HG03378 (cell line): ENCODE results near the gene SPIRE2.
"Not testable (repeated sequence)": the region's sequence is repeated elsewhere in the genome, so short reads cannot be mapped to it uniquely, and the experiment has no call there.

Experiments
- ATAC-seq: cut with Tn5 transposase; IDR thresholded peaks from one replicate; pipeline ENCODE4 v1.9.1; 2021; ENCODE audit warnings: mild to moderate bottlenecking, moderate library complexity; ENCODE audit not compliant: unreplicated experiment

SPIRE2 gene

GRCh38 chr16:89862732-89863131 lies 34.5 kb downstream of the SPIRE2 start:
- no peak for ATAC-seq

GRCh38 chr16:89863741-89864526 lies 35.7 kb downstream of the SPIRE2 start:
- ATAC-seq = peak; percentile 57

GRCh38 chr16:89864527-89864820 lies 36.2 kb downstream of the SPIRE2 start:
- ATAC-seq = peak; percentile 10

DNA sequence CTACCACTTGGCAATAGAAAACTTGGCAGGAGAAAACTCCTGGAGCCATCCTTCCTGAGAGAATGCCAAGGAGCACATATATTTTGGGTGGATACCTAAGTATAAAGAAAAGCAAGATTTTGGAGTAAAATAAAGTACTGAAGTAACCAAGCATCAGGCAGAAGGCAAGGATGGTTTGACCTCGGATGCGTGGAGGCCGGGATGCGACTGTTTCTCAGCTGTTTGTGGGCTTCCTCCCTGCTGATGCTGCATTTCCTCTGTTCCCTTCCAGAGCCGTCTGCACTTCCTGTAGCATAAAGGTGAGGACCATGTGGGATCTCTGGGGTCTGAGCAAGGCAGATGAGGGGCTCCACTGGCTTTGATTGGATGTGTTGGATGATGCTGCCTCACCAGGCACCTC lies 39.6 kb downstream of the SPIRE2 start:
- no peak for ATAC-seq

- no peak for ATAC-seq
These were observed 41.6 kb downstream of the SPIRE2 start for GRCh38 chr16:89869911-89870310.

- ATAC-seq = no peak
These were observed 42.2 kb downstream of the SPIRE2 start for GRCh38 chr16:89870440-89870839.

DNA sequence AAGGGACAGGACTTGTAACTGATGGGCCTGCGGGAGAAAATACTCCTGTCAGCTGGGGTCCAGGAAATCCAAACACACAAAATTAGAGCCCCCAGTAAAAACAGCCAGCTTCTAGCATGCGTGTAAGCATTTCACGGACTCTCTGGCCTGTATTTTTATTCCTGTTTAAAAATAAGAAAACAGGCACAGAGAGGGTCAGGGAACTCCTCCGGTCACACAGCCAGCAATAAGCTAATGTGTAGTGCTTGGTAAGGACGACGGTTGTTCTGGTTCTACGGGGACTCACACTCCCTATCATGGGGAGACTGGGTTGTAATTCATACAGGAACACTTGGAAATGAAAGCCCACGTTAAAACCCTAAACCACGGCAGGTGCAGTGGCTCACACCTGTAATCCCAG lies 43.6 kb downstream of the SPIRE2 start:
- no peak for ATAC-seq

DNA sequence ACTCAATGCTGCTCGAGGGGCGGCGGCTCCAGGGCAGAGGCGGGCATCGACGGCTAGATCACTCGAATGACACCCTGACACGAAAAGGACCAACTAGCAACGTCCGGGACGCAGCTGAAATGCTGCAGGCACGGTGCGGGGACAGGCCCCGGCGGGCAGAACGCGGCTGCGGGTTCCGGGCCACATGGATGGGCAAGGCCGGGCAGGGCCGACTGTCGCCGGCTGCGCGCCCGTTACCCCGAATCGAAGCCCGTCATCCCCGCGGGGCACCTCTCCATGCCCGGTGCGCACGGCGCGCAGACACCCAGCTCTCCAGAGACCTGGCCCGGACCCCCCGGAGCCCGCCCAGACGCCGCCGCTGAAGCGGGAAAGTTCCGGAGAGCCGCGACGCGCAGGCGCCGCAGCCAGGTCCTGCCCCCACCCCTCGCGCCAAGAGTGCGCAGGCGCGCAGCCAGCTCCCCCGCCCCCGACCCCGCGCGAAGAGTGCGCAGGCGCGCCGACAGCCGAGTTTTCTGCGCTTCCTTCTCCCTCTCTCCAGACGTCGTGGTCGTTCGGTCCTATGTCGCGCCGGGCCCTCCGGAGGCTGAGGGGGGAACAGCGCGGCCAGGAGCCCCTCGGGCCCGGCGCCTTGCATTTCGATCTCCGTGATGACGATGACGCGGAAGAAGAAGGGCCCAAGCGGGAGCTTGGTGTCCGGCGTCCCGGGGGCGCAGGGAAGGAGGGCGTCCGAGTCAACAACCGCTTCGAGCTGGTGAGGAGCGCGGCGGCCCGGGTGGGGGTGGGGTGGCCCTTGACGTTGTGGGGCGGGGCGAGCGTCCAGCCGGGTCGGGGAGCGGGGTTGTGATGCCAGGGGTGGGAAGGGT lies 45.1 kb downstream of the SPIRE2 start, which contains the start of gene TCF25:
Gene TCF25 (plus strand): TSS at position 484 of the 863 bp plus-strand sequence. CDS start 76 bp downstream, at position 560.
- ATAC-seq = peak; percentile 40

DNA sequence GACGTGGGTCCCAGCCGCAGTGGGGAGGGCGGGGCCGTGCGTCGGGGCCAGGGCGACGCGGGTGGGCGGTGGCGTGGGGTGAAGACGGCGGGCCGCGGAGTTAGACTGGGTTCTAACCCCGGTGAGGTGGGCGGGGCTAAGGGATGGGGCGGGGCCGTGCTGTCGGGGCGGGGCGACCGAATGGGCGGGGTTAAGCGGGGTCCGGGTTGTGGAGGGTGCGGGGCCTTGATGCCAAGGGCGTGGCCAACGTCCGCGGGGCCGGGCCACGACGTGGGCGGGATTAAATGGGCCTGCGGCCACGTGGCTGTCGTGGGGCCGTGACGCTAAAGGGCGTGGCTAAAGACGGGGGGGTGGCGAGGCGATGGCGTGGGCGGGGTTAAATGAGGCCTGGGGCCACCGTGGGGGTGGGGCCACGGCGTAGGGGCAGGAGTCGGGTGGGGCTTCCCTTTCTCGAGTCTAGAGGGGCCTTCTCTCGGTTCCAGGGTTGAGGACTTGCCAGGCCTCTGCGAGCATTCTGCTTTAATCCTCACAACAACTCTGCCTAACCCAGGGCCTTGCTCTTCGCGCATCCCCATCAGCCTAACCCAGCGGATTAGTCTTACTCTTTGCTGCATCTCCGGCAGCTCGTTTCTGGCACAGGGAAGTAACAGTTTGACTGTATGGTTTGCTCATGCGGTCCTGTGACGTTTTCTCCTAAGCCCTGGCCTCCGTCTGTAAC lies 45.9 kb downstream of the SPIRE2 start:
- ATAC-seq = peak; percentile 22

DNA sequence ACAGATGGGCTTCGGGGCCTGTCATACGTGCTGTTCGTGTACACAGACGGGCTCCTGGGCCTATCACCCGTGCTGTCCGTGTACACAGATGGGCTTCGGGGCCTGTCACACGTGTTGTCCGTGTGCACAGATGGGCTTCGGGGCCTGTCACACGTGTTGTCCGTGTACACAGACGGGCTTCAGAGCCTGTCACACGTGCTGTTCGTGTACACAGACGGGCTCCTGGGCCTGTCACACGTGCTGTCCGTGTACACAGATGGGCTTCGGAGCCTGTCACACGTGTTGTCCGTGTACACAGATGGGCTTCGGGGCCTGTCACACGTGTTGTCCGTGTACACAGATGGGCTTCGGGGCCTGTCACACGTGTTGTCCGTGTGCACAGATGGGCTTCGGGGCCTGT lies 50.8 kb downstream of the SPIRE2 start:
- ATAC-seq = not testable (repeated sequence)

GRCh38 chr16:89880477-89881367 lies 52.4 kb downstream of the SPIRE2 start:
- no peak for ATAC-seq

DNA sequence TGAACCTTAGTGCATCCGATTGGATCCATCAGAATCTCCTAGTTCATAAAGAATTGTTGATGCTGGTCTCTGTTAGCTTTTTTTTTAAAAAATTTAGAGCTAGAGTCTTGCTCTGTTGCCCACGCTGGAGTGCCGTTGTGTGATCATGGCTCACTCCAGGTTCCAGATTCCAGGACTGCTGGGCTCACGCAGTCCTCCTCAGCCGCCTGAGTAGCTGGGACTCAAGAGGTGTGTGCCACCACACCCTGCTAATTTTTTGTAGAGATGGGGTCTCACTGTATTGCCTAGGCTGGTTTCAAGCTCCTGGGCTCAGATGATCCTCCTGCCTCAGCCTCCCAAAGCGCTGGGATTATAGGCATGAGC lies 53.1 kb downstream of the SPIRE2 start:
- no peak for ATAC-seq

- no peak for ATAC-seq
These were observed 55.2 kb downstream of the SPIRE2 start for GRCh38 chr16:89883346-89884040.

DNA sequence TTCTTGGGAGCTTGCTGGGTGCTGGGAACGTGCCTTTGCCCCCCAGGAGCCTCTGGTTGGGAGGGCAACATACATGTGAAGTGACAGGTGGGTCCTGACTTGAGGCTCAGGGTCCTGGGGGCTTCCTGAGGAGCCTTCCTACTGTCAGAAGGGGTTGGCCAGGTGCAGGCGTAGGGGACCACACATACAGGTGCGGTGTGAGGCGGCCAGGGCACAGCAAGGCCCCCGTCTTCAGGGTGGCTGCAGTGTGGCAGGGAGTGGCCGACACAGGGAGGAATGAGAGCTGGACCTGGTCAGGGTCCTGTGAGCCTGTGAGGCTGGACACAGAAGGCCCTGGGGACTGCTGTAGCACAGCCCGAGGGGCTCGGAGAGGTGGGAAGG lies 55.8 kb downstream of the SPIRE2 start:
- no peak for ATAC-seq

DNA sequence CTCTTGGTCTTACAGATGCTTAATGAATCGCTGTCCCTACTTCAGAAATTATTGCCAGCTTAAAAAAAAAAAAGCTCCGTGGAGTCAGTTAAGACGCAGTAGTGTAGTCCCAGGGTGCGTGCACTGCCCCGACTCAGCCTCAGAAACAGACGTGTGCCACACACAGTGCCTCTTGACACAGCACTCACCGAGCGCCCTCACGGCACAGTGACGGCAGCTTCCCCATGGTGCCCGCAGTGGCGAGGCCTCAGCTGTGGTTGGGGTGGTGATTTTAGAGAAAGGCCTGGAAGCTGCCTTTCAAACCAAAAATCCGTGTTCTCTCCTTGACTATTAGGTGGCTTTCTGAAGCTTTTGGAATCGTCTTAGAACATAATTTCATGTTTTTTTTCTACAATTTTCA lies 59.0 kb downstream of the SPIRE2 start:
- no peak for ATAC-seq

- ATAC-seq = no peak
These were observed 61.9 kb downstream of the SPIRE2 start for GRCh38 chr16:89890200-89890599.

GRCh38 chr16:89890886-89891657 lies 62.8 kb downstream of the SPIRE2 start:
- no peak for ATAC-seq

DNA sequence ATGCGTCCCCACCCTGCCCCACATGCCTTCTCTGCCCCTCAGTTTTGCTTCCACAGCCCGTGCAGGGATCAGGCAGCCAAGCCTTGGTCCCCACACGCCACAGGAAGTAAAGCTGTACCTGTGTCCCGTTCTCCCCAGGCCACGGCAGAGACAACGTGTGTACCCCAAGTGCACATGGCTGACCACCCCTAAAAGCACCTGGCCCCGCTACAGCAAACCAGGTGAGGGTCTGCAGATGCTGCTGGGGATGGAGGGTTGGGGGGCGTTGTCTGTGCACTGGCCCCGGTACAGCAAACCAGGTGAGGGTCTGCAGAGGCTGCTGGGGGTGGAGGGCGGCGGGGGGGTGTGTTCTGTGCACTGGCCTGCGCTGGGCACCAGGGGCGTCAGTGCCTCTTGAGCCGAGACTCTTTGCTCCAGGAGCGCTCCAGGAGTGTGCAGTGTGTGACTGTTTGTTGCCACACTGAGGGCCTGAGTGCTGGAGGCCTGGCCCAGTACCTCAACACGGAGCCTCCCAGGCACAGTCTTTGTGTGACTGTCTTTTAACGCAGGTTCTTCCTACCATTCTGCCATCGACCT lies 63.9 kb downstream of the SPIRE2 start:
- no peak for ATAC-seq

DNA sequence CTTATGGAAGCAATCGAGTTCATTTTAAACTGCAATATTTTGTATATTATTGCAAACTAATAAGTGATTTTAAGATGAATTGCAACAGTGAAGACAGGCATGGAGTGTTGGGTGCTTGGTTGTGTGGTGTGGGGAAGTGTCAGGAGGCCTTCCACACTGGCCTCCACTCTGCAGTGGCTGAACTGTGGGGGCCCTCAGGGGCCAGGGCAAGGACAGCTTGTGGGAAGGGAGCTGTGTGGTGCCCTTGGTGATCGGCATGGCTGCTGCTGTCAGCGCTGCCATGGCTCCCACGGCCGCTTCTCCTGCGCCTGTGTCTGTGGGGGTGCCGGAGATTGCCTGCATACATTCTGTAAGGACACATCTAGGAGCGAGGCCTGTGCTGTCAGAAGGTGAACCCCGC lies 64.4 kb downstream of the SPIRE2 start:
- ATAC-seq = no peak
